Mesenchymal stem cell (in vitro differentiated cells and primary cell): Measurements from ENCODE around the gene ERC2.

Source experiments
- DNase-seq: peaks from one replicate; pipeline ENCODE4 v3.0.0-alpha.2; 2013
- H2AFZ ChIP-seq: one replicate; pipeline ENCODE4 v1.6.1; 2013; ENCODE audit warnings: low read depth, mild to moderate bottlenecking, control low read depth, inconsistent platforms, low read length, moderate library complexity
- H2AK5ac ChIP-seq: 2 replicates; pipeline ENCODE4 v1.6.1; 2013; ENCODE audit warnings: low read length, moderate library complexity, mild to moderate bottlenecking, inconsistent platforms; ENCODE audit not compliant: severe bottlenecking
- H2BK120ac ChIP-seq: one replicate; pipeline ENCODE4 v1.6.1; 2013; ENCODE audit warnings: low read depth, mild to moderate bottlenecking, inconsistent platforms, low read length, moderate library complexity
- H2BK12ac ChIP-seq, 2 experiments: one replicate each; pipeline ENCODE4 v1.6.1; 2013; ENCODE audit warnings: inconsistent platforms in 2 of 2, low read length in 2 of 2, mild to moderate bottlenecking in 2 of 2, moderate library complexity in 2 of 2, control low read depth in 1 of 2
- H2BK15ac ChIP-seq: one replicate; pipeline ENCODE4 v1.6.1; 2013; ENCODE audit warnings: mild to moderate bottlenecking, low read depth, inconsistent platforms; ENCODE audit not compliant: poor library complexity, severe bottlenecking
- H2BK5ac ChIP-seq: 2 replicates; pipeline ENCODE4 v1.6.1; 2013; ENCODE audit warnings: low read depth, mild to moderate bottlenecking, low read length, control low read depth, inconsistent platforms; ENCODE audit not compliant: poor library complexity, severe bottlenecking
- H3K14ac ChIP-seq, 2 experiments: one replicate each; pipeline ENCODE4 v1.6.1; 2013; ENCODE audit warnings: inconsistent platforms in 2 of 2, low read length in 2 of 2, control low read depth in 1 of 2, mild to moderate bottlenecking in 1 of 2, moderate library complexity in 1 of 2
- H3K18ac ChIP-seq, 2 experiments: one replicate each; pipeline ENCODE4 v1.6.1; 2013; ENCODE audit warnings: inconsistent platforms in 2 of 2, low read length in 2 of 2, control low read depth in 1 of 2, low read depth in 1 of 2, mild to moderate bottlenecking in 1 of 2
- H3K23ac ChIP-seq, 2 experiments: one replicate each; pipeline ENCODE4 v1.6.1; 2013; ENCODE audit warnings: inconsistent platforms in 2 of 2, low read length in 2 of 2, mild to moderate bottlenecking in 2 of 2, moderate library complexity in 2 of 2, control low read depth in 1 of 2
- H3K27ac ChIP-seq: 2 replicates; pipeline ENCODE4 v1.5.1; 2013; ENCODE audit warnings: mild to moderate bottlenecking, moderate library complexity, low read length, control low read depth, inconsistent platforms; ENCODE audit not compliant: poor library complexity, severe bottlenecking
- H3K27me3 ChIP-seq, 2 experiments: 2 replicates each; pipeline versions ENCODE4 v1.6.1 to v1.7.0; 2013; ENCODE audit warnings: low read length in 2 of 2, mild to moderate bottlenecking in 2 of 2, moderate library complexity in 2 of 2, control low read depth in 1 of 2, inconsistent platforms in 1 of 2; ENCODE audit not compliant: control insufficient read depth in 1 of 2, insufficient read depth in 1 of 2
- H3K36me3 ChIP-seq, 2 experiments: 2 replicates each; pipeline versions ENCODE4 v1.6.1 to v1.7.0; 2013; ENCODE audit warnings: low read length in 2 of 2, control low read depth in 1 of 2, inconsistent platforms in 1 of 2, low read depth in 1 of 2, mild to moderate bottlenecking in 1 of 2; ENCODE audit not compliant: insufficient read depth in 2 of 2, control insufficient read depth in 1 of 2
- H3K4ac ChIP-seq, 2 experiments: one replicate each; pipeline ENCODE4 v1.6.1; 2013; ENCODE audit warnings: inconsistent platforms in 2 of 2, low read length in 2 of 2, mild to moderate bottlenecking in 2 of 2, moderate library complexity in 2 of 2, control low read depth in 1 of 2, low read depth in 1 of 2
- H3K4me1 ChIP-seq: 2 replicates; pipeline ENCODE4 v1.6.1; 2013; ENCODE audit warnings: low read depth, low read length, control low read depth; ENCODE audit not compliant: control insufficient read depth, insufficient read depth
- H3K4me2 ChIP-seq: 2 replicates; pipeline ENCODE4 v1.6.1; 2013; ENCODE audit warnings: low read length, mild to moderate bottlenecking, inconsistent platforms; ENCODE audit not compliant: poor library complexity, severe bottlenecking
- H3K4me3 ChIP-seq, 2 experiments: 2 replicates each; pipeline versions ENCODE4 v1.5.1 to v1.7.0; 2013; ENCODE audit warnings: low read length in 2 of 2, mild to moderate bottlenecking in 2 of 2, control low read depth in 1 of 2, low read depth in 1 of 2; ENCODE audit not compliant: insufficient read depth in 1 of 2
- H3K79me1 ChIP-seq: replicated peaks from 2 replicates; pipeline ENCODE4 v1.6.1; 2013; ENCODE audit warnings: mild to moderate bottlenecking, control low read depth, low read length, inconsistent platforms; ENCODE audit not compliant: poor library complexity, severe bottlenecking
- H3K9ac ChIP-seq: 2 replicates; pipeline ENCODE4 v1.7.0; 2013; ENCODE audit warnings: mild to moderate bottlenecking, low read length, moderate library complexity
- H3K9me3 ChIP-seq: 2 replicates; pipeline ENCODE4 v1.7.0; 2013; ENCODE audit warnings: mild to moderate bottlenecking, low read length; ENCODE audit not compliant: control insufficient read depth
- H4K8ac ChIP-seq: one replicate; pipeline ENCODE4 v1.6.1; 2013; ENCODE audit warnings: inconsistent platforms, mild to moderate bottlenecking, low read length, moderate library complexity
- H4K91ac ChIP-seq: one replicate; pipeline ENCODE4 v1.6.1; 2013; ENCODE audit warnings: mild to moderate bottlenecking, low read length, inconsistent platforms
- WGBS: methylation state at CpG from one replicate; pipeline ENCODE4 v1.1.7; 2013; ENCODE audit warnings: mixed read lengths; 5-methylcytosine and 5-hydroxymethylcytosine counted together

Gene ERC2

GRCh38 chr3:55498520-55498919 lies 969.7 kb downstream of the ERC2 start:
- peaks cover 0 to 8% of the 10 kb centered on the region in 2 experiments for H3K27me3 ChIP-seq
- no peak overlapping the region for H3K4me2 ChIP-seq
- no peak overlapping the region for H3K14ac ChIP-seq
- DNase-seq: no peak
- H2BK120ac ChIP-seq: no peak overlapping the region
- H2BK5ac ChIP-seq: no peak overlapping the region
- no peaks in the 10 kb centered on the region for H3K36me3 ChIP-seq
- no peaks in the 10 kb centered on the region for H3K79me1 ChIP-seq
- no peak overlapping the region for H3K18ac ChIP-seq
- no peaks in the 10 kb centered on the region for H3K4me1 ChIP-seq
- H3K4ac ChIP-seq: no peak overlapping the region
- 100% methylated on average over 4 of the region's 4 CpGs for WGBS
- H3K9ac ChIP-seq: no peak overlapping the region
- no peak overlapping the region for H2AK5ac ChIP-seq
- no peak overlapping the region for H2BK15ac ChIP-seq
- H3K23ac ChIP-seq: no peak overlapping the region
- no peak overlapping the region for H2AFZ ChIP-seq
- no peaks in the 10 kb centered on the region for H3K9me3 ChIP-seq
- no peak overlapping the region for H4K8ac ChIP-seq
- peak overlapping the region in 1 of 2 experiments; percentile 39 for H2BK12ac ChIP-seq
- H4K91ac ChIP-seq: no peak overlapping the region
- no peak overlapping the region for H3K4me3 ChIP-seq
- H3K27ac ChIP-seq: no peak overlapping the region

GRCh38 chr3:55497250-55497649 lies 971.0 kb downstream of the ERC2 start:
- H3K36me3 ChIP-seq: no peaks in the 10 kb centered on the region
- no peak overlapping the region for H4K91ac ChIP-seq
- no peak for DNase-seq
- H2BK120ac ChIP-seq: no peak overlapping the region
- no peak overlapping the region for H3K18ac ChIP-seq
- no peak overlapping the region for H4K8ac ChIP-seq
- no peak overlapping the region for H3K23ac ChIP-seq
- H2AFZ ChIP-seq: no peak overlapping the region
- H3K14ac ChIP-seq: no peak overlapping the region
- H3K4ac ChIP-seq: no peak overlapping the region
- no peak overlapping the region for H2AK5ac ChIP-seq
- no peak overlapping the region for H2BK5ac ChIP-seq
- H3K9ac ChIP-seq: no peak overlapping the region
- H3K9me3 ChIP-seq: no peaks in the 10 kb centered on the region
- H3K4me3 ChIP-seq: no peak overlapping the region
- H3K27ac ChIP-seq: no peak overlapping the region
- H2BK12ac ChIP-seq: no peak overlapping the region
- no peak overlapping the region for H3K4me2 ChIP-seq
- H3K79me1 ChIP-seq: no peaks in the 10 kb centered on the region
- H3K27me3 ChIP-seq: peaks cover 0 to 7% of the 10 kb centered on the region in 2 experiments
- no peak overlapping the region for H2BK15ac ChIP-seq
- H3K4me1 ChIP-seq: no peaks in the 10 kb centered on the region

GRCh38 chr3:55494976-55495375 lies 973.3 kb downstream of the ERC2 start:
- DNase-seq: no peak
- Histone ChIP-seq H3K27me3 (peaks cover 0 to 12% of the 10 kb centered on the region in 2 experiments), H2AFZ (no peak overlapping the region), H3K9ac (no peak overlapping the region), H3K23ac (no peak overlapping the region), H3K14ac (no peak overlapping the region), H4K8ac (no peak overlapping the region), H3K27ac (no peak overlapping the region), H3K79me1 (no peaks in the 10 kb centered on the region), H2BK5ac (no peak overlapping the region), H2BK120ac (no peak overlapping the region), H3K9me3 (no peaks in the 10 kb centered on the region), H2AK5ac (no peak overlapping the region), H3K4me2 (no peak overlapping the region), H3K36me3 (no peaks in the 10 kb centered on the region), H3K18ac (no peak overlapping the region), H3K4me3 (no peak overlapping the region), H4K91ac (no peak overlapping the region), H2BK15ac (no peak overlapping the region), H3K4me1 (peaks cover 3% of the 10 kb centered on the region), H3K4ac (no peak overlapping the region), H2BK12ac (no peak overlapping the region)
- WGBS: 94% methylated on average over 2 of the region's 2 CpGs

GRCh38 chr3:55492976-55493375 lies 975.3 kb downstream of the ERC2 start:
- DNase-seq: no peak
- H3K9ac ChIP-seq: no peak overlapping the region
- H3K27me3 ChIP-seq: peaks cover 0 to 26% of the 10 kb centered on the region in 2 experiments
- H3K4me1 ChIP-seq: peaks cover 17% of the 10 kb centered on the region
- H4K8ac ChIP-seq: no peak overlapping the region
- H3K79me1 ChIP-seq: peaks cover 4% of the 10 kb centered on the region
- no peak overlapping the region for H3K4me3 ChIP-seq
- no peaks in the 10 kb centered on the region for H3K9me3 ChIP-seq
- no peak overlapping the region for H2BK120ac ChIP-seq
- no peak overlapping the region for H2AFZ ChIP-seq
- no peak overlapping the region for H2BK15ac ChIP-seq
- H2BK5ac ChIP-seq: no peak overlapping the region
- no peak overlapping the region for H3K14ac ChIP-seq
- H2BK12ac ChIP-seq: peak overlapping the region in 1 of 2 experiments; percentile 40
- no peak overlapping the region for H3K27ac ChIP-seq
- H3K4ac ChIP-seq: peak overlapping the region in 1 of 2 experiments; percentile 2
- WGBS: 87% methylated on average over 5 of the region's 5 CpGs
- no peaks in the 10 kb centered on the region for H3K36me3 ChIP-seq
- H4K91ac ChIP-seq: no peak overlapping the region
- no peak overlapping the region for H3K4me2 ChIP-seq
- H3K18ac ChIP-seq: peak overlapping the region in 1 of 2 experiments; percentile 18
- H2AK5ac ChIP-seq: no peak overlapping the region
- no peak overlapping the region for H3K23ac ChIP-seq
